GM12891 (cell line): Measurements from ENCODE around the gene PCED1B.

Experiments
- DNase-seq: peaks from one replicate; pipeline ENCODE4 v3.0.0; 2011; ENCODE audit warnings: low spot score; ENCODE audit not compliant: insufficient read length
- FAIRE-seq: peaks from 2 replicates; lab custom pipeline; 2011; peaks lifted over from hg19 to GRCh38; lab: Jason Lieb, UNC
- PAX5 ChIP-seq: IDR thresholded peaks from 2 replicates; pipeline ENCODE4 v1.6.1; 2011; ENCODE audit warnings: low read length, moderate library complexity, mild to moderate bottlenecking; ENCODE audit not compliant: insufficient read depth, severe bottlenecking
- POLR2A ChIP-seq: IDR thresholded peaks from 2 replicates; pipeline ENCODE4 v1.6.1; 2011; ENCODE audit warnings: low read depth, low read length, control low read depth
- POLR2AphosphoS5 ChIP-seq: IDR thresholded peaks from 2 replicates; pipeline ENCODE4 v1.6.1; 2011; ENCODE audit warnings: low read depth, low read length, control low read depth
- POU2F2 ChIP-seq: IDR thresholded peaks from 2 replicates; pipeline ENCODE4 v1.6.1; 2011; ENCODE audit warnings: low read depth, mild to moderate bottlenecking, control low read depth, low read length, moderate library complexity
- SPI1 ChIP-seq: IDR thresholded peaks from 2 replicates; pipeline ENCODE4 v1.6.1; 2011; ENCODE audit warnings: low read depth, low read length, control low read depth
- TAF1 ChIP-seq: IDR thresholded peaks from 2 replicates; pipeline ENCODE4 v1.6.1; 2011; ENCODE audit warnings: low read depth, low read length, control low read depth

Gene PCED1B

GRCh38 chr12:47085815-47086252 lies 6.4 kb downstream of the PCED1B start:
- no peak for FAIRE-seq
- DNase-seq = no peak
- TF ChIP-seq TAF1 = no peak
- 0 out of 2 replicates have a peak, but pooled peaks have one; percentile 7 for TF ChIP-seq SPI1
- TF ChIP-seq POLR2AphosphoS5 = no peak

DNA sequence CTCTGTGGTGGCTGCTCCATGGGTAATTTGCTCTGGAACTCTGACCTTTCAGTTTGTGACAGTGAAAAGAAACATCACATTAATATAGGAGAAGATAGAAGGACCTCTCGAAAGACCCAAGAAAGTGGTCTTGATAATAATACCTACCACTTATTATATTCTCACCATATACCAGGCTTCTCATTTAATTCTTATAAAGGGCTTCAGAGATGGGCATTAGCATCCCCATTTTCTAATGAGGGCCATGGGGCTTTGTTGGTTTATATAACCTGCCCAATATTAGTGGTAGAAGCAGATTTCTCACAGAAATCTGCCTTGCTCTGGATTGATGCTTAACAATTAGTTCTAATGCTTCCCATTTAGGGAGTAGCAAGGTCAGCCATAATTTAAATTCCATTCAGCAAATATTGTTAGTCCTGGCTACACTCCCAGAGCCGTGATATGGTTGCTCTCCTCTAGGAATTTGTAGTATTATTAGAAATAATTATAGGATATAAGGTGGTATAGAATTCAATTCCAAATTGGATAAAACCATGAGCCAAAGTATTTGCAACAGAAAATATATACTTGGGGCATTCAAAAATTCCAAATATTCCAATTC lies 7.8 kb downstream of the PCED1B start:
- no peak for FAIRE-seq
- TF ChIP-seq POLR2A = no peak
- no peak for TF ChIP-seq PAX5
- no peak for TF ChIP-seq TAF1
- TF ChIP-seq POLR2AphosphoS5 = no peak
- TF ChIP-seq SPI1 = no peak
- no peak for TF ChIP-seq POU2F2
- DNase-seq = no peak

GRCh38 chr12:47088021-47088944 lies 8.9 kb downstream of the PCED1B start:
- no peak for DNase-seq
- no peak for FAIRE-seq
- TF ChIP-seq PAX5 = no peak
- TF ChIP-seq SPI1 = no peak
- no peak for TF ChIP-seq TAF1
- TF ChIP-seq POLR2AphosphoS5 = no peak
- TF ChIP-seq POU2F2 = no peak
- TF ChIP-seq POLR2A = no peak

DNA sequence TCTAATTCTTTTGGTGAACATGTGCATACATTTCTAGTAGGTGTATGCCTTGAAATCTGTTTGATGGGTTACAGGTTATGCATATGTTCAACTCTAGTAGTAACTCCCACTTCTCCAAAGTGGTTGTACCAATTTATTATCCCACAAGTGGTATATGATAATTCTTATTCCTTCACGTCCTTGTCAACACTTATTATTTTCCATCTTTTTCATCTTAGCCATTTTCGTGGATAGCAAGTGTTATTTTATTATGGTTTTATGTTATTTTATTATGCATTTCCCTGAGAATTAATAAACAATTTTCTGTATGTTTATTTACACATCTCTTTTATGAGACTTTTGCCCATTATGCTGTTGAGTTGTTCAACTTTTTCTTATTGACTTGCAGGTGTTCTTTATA lies 11.6 kb downstream of the PCED1B start:
- FAIRE-seq (no peak), DNase-seq (no peak)
- TF ChIP-seq TAF1 (no peak), SPI1 (no peak), POLR2AphosphoS5 (no peak), PAX5 (no peak), POU2F2 (no peak), POLR2A (no peak)

DNA sequence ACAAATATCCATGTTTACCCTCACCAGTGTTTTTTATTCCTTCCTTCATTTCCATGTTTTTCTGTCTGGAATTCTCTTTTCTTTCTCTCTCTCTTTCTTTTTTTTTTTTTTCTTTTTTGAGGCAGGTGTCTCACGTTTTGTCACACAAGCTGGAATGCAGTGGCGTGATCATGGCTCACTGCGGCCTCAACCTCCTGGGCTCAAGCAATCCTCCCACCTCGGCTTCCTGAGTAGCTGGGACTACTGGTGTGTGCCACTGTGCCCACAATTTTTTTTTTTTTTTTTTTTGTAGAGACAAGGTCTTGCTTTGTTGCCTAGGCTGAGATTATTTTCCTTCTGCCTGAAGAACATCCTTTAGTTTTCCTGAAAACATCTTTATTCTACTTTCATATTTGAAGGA lies 15.4 kb downstream of the PCED1B start:
- TF ChIP-seq SPI1 (no peak), POU2F2 (no peak), TAF1 (no peak), POLR2AphosphoS5 (no peak), PAX5 (no peak), POLR2A (no peak)
- FAIRE-seq = no peak
- DNase-seq = no peak

GRCh38 chr12:47095446-47096236 lies 16.2 kb downstream of the PCED1B start:
- FAIRE-seq (no peak), DNase-seq (no peak)
- TF ChIP-seq POU2F2 (no peak), TAF1 (no peak), SPI1 (no peak), POLR2AphosphoS5 (no peak), PAX5 (no peak), POLR2A (no peak)

GRCh38 chr12:47097276-47097896 lies 18.0 kb downstream of the PCED1B start:
- FAIRE-seq (no peak), DNase-seq (no peak)
- TF ChIP-seq PAX5 (no peak), SPI1 (no peak), POLR2AphosphoS5 (no peak), POU2F2 (no peak), TAF1 (no peak), POLR2A (no peak)

DNA sequence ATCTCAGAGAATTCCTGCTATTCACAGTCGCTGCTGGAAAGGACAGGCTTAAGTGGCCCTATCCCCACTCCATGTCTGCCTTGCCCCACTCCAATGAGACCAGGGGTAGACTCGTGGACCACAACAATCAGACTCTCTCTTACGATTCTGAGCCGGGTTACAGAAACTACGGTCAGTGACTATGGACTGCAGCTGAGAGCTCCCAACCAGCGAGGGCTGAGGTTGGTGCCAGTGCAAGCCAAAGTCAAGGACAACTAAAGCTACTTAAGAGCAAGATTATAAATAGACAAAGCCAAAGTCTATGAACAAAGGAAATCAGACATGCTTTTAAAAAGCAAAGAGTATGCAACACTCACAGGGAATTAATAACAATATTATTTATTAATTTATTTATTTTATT lies 18.7 kb downstream of the PCED1B start:
- TF ChIP-seq PAX5 = no peak
- no peak for TF ChIP-seq TAF1
- TF ChIP-seq POLR2AphosphoS5 = no peak
- no peak for TF ChIP-seq POLR2A
- DNase-seq (no peak), FAIRE-seq (no peak)

DNA sequence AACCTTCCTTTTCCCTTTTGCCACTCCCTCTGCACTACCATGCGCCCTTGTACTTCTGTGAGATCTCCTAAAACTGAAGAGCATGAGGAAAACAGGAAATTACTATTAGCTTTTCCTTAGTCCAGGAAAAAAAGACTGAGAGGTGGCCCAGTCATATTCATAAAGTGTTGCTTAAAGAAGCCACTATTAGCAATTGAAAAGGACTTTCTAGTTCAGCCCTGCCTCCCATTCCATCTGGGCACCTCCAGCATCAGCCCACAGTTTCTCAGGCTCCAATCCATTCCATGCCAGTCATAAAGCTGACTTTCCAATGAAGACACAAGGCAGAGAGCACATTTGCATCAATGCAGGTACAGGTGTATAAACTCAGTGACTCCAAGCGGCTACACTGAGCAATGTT lies 20.2 kb downstream of the PCED1B start:
- TF ChIP-seq POLR2AphosphoS5 = no peak
- no peak for FAIRE-seq
- DNase-seq = no peak

- TF ChIP-seq POLR2AphosphoS5 (no peak), POU2F2 (no peak), PAX5 (no peak), SPI1 (no peak), TAF1 (no peak), POLR2A (no peak)
- DNase-seq (no peak), FAIRE-seq (no peak)
These were observed 20.7 kb downstream of the PCED1B start for GRCh38 chr12:47100160-47100559.
